Measurements from ENCODE around the gene NFXL1.

NFXL1 gene

DNA sequence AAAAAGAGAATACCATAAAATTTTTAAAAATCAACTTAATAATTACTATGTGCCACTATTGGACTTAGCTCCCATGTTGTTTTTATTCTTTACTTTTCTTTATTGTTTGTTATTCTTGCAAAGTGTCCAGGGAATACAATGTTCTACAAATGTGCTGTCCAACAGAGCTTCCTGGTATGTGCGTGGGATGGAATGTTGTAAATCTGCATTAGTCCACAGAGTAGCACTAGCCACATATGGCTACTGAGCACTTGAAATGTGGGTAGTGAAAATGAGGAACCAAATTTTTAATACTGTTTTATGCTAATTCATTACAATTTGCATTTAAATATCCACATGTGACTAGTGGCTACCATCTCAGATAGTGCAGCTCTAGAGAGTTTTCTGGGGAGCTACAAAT lies 62.2 kb downstream of the NFXL1 start:
- H3K4me1 ChIP-seq (ENCODE audit: insufficient read depth, low read length, poor library complexity, severe bottlenecking), result no peaks in the 10 kb centered on the region
- no peak for TF ChIP-seq CTCF (conservative IDR thresholded peaks at IDR 0.05; ENCODE audit: low read length)
- TF ChIP-seq EZH2phosphoT487 (IDR thresholded peaks at IDR 0.05; ENCODE audit: borderline replicate concordance), result no peak
- no peak overlapping the region for H2AFZ ChIP-seq (ENCODE audit: low read length)
- H3K36me3 ChIP-seq (ENCODE audit: insufficient read depth, low read length), result peaks cover 44% of the 10 kb centered on the region
- no peaks in the 10 kb centered on the region for H3K9me3 ChIP-seq (ENCODE audit: insufficient read depth, low read depth, low read length)
- no peaks in the 10 kb centered on the region for H3K79me2 ChIP-seq (ENCODE audit: insufficient read depth, low read length)
- H3K27me3 ChIP-seq (ENCODE audit: insufficient read depth, low read length, poor library complexity, severe bottlenecking), result no peaks in the 10 kb centered on the region
- H3K9ac ChIP-seq (ENCODE audit: low read depth, low read length, poor library complexity, severe bottlenecking), result no peak overlapping the region
- H3K4me3 ChIP-seq (ENCODE audit: low read length, poor library complexity, severe bottlenecking), result no peak overlapping the region
- H3K9me2 ChIP-seq (replicated peaks; ENCODE audit: low read depth, low read length), result no peaks in the 10 kb centered on the region
- no peaks in the 10 kb centered on the region for H4K20me1 ChIP-seq (ENCODE audit: insufficient read depth, low read length, poor library complexity, severe bottlenecking)
- no peak overlapping the region for H3K4me2 ChIP-seq (ENCODE audit: low read depth, low read length, poor library complexity, severe bottlenecking)
- H3F3A ChIP-seq (ENCODE audit: low read depth), result no peaks in the 10 kb centered on the region

- no peaks in the 10 kb centered on the region for H3K4me1 ChIP-seq (ENCODE audit: insufficient read depth, low read length, poor library complexity, severe bottlenecking)
- no peak overlapping the region for H2AFZ ChIP-seq (ENCODE audit: low read length)
- no peaks in the 10 kb centered on the region for H3K9me3 ChIP-seq (ENCODE audit: insufficient read depth, low read depth, low read length)
- H3K9me2 ChIP-seq (replicated peaks; ENCODE audit: low read depth, low read length), result no peaks in the 10 kb centered on the region
- H3K9ac ChIP-seq (ENCODE audit: low read depth, low read length, poor library complexity, severe bottlenecking), result no peak overlapping the region
- TF ChIP-seq CTCF (conservative IDR thresholded peaks at IDR 0.05; ENCODE audit: low read length), result no peak
- no peak for TF ChIP-seq EZH2phosphoT487 (IDR thresholded peaks at IDR 0.05; ENCODE audit: borderline replicate concordance)
- H3K79me2 ChIP-seq (ENCODE audit: insufficient read depth, low read length), result no peaks in the 10 kb centered on the region
- H3K27me3 ChIP-seq (ENCODE audit: insufficient read depth, low read length, poor library complexity, severe bottlenecking), result no peaks in the 10 kb centered on the region
- no peak overlapping the region for H3K4me3 ChIP-seq (ENCODE audit: low read length, poor library complexity, severe bottlenecking)
- no peaks in the 10 kb centered on the region for H4K20me1 ChIP-seq (ENCODE audit: insufficient read depth, low read length, poor library complexity, severe bottlenecking)
- H3K4me2 ChIP-seq (ENCODE audit: low read depth, low read length, poor library complexity, severe bottlenecking), result no peak overlapping the region
- H3K36me3 ChIP-seq (ENCODE audit: insufficient read depth, low read length), result peaks cover 44% of the 10 kb centered on the region
- no peaks in the 10 kb centered on the region for H3F3A ChIP-seq (ENCODE audit: low read depth)
Observed at GRCh38 chr4:47849466-47849865, 64.9 kb downstream of the NFXL1 start.

- Histone ChIP-seq H3K36me3 (ENCODE audit: insufficient read depth, low read length) (peaks cover 44% of the 10 kb centered on the region), H3K9ac (ENCODE audit: low read depth, low read length, poor library complexity, severe bottlenecking) (no peak overlapping the region), H3K27me3 (ENCODE audit: insufficient read depth, low read length, poor library complexity, severe bottlenecking) (no peaks in the 10 kb centered on the region), H3K79me2 (ENCODE audit: insufficient read depth, low read length) (no peaks in the 10 kb centered on the region), H4K20me1 (ENCODE audit: insufficient read depth, low read length, poor library complexity, severe bottlenecking) (no peaks in the 10 kb centered on the region), H3K9me3 (ENCODE audit: insufficient read depth, low read depth, low read length) (no peaks in the 10 kb centered on the region), H3F3A (ENCODE audit: low read depth) (no peaks in the 10 kb centered on the region), H3K4me1 (ENCODE audit: insufficient read depth, low read length, poor library complexity, severe bottlenecking) (no peaks in the 10 kb centered on the region), H2AFZ (ENCODE audit: low read length) (no peak overlapping the region), H3K4me3 (ENCODE audit: low read length, poor library complexity, severe bottlenecking) (no peak overlapping the region), H3K4me2 (ENCODE audit: low read depth, low read length, poor library complexity, severe bottlenecking) (no peak overlapping the region), H3K9me2 (replicated peaks; ENCODE audit: low read depth, low read length) (no peaks in the 10 kb centered on the region)
- TF ChIP-seq CTCF (conservative IDR thresholded peaks at IDR 0.05; ENCODE audit: low read length), result no peak
- TF ChIP-seq EZH2phosphoT487 (IDR thresholded peaks at IDR 0.05; ENCODE audit: borderline replicate concordance), result no peak
Observed at GRCh38 chr4:47848041-47848440, 66.3 kb downstream of the NFXL1 start.

Data from Loucy (cell line).